Amygdala (tissue), 56 donors: ENCODE measurements around the gene PLCH1.
A peak's percentile ranks its signal among the peaks of the same experiment; 100 is the strongest.

ENCODE experiments used
- DNase-seq, 56 donors: peaks; one replicate each; lab custom pipeline; 2025; lab: John Stamatoyannopoulos, UW

The PLCH1 gene

GRCh38 chr3:155560135-155560534 is 184.7 kb downstream of the PLCH1 start:
- DNase-seq: no peak

GRCh38 chr3:155556531-155556930 is 188.3 kb downstream of the PLCH1 start:
- peak in 1 of 56 donors; percentile 1 for DNase-seq

GRCh38 chr3:155555479-155556060 is 189.3 kb downstream of the PLCH1 start:
- DNase-seq: no peak

- no peak for DNase-seq
These were observed 190.0 kb downstream of the PLCH1 start for GRCh38 chr3:155554777-155555451.

- no peak for DNase-seq
These were observed 191.1 kb downstream of the PLCH1 start for GRCh38 chr3:155553780-155554179.

- no peak for DNase-seq
These were observed 191.5 kb downstream of the PLCH1 start for GRCh38 chr3:155553326-155553725.

GRCh38 chr3:155550391-155550790 is 194.5 kb downstream of the PLCH1 start:
- DNase-seq: no peak

GRCh38 chr3:155549087-155549486 is 195.8 kb downstream of the PLCH1 start:
- DNase-seq: no peak

GRCh38 chr3:155548195-155548594 is 196.7 kb downstream of the PLCH1 start:
- no peak for DNase-seq

GRCh38 chr3:155535098-155535497 is 209.8 kb downstream of the PLCH1 start:
- DNase-seq: no peak

GRCh38 chr3:155528579-155528978 is 216.3 kb downstream of the PLCH1 start:
- DNase-seq: no peak

GRCh38 chr3:155525324-155525833 is 219.5 kb downstream of the PLCH1 start:
- no peak for DNase-seq

- DNase-seq: no peak
These were observed 224.4 kb downstream of the PLCH1 start for GRCh38 chr3:155520463-155520862.

- DNase-seq: no peak
These were observed 225.8 kb downstream of the PLCH1 start for GRCh38 chr3:155519078-155519477.

GRCh38 chr3:155517903-155518302 is 227.0 kb downstream of the PLCH1 start:
- DNase-seq: no peak

GRCh38 chr3:155516439-155516838 is 228.4 kb downstream of the PLCH1 start:
- DNase-seq: no peak

GRCh38 chr3:155512867-155513261 is 232.0 kb downstream of the PLCH1 start:
- no peak for DNase-seq

- DNase-seq: no peak
These were observed 232.6 kb downstream of the PLCH1 start for GRCh38 chr3:155512175-155512866.

GRCh38 chr3:155504682-155505081 is 240.2 kb downstream of the PLCH1 start:
- no peak for DNase-seq

- no peak for DNase-seq
These were observed 242.2 kb downstream of the PLCH1 start for GRCh38 chr3:155502630-155503029.

- DNase-seq: no peak
These were observed 244.6 kb downstream of the PLCH1 start for GRCh38 chr3:155500194-155500818.
